NCI-H524 (cell line): ENCODE results near the gene MPPED2.
A peak's percentile ranks its signal among the peaks of the same experiment; 100 is the strongest.

Experiments used
- DNase-seq, 2 experiments: peaks; one replicate each; lab custom pipeline; 2025; lab: John Stamatoyannopoulos, UW

The MPPED2 gene

GRCh38 chr11:30487200-30487898, 98.8 kb downstream of the MPPED2 start:
- DNase-seq = no peak

- no peak for DNase-seq
Observed at GRCh38 chr11:30485756-30486155, 100.4 kb downstream of the MPPED2 start.

- DNase-seq = no peak
Observed at GRCh38 chr11:30485222-30485621, 100.9 kb downstream of the MPPED2 start.

- no peak for DNase-seq
Observed at GRCh38 chr11:30483056-30483455, 103.1 kb downstream of the MPPED2 start.

- DNase-seq = no peak
Observed at GRCh38 chr11:30481796-30482195, 104.4 kb downstream of the MPPED2 start.

- peak in 1 of 2 experiments; percentile 32 for DNase-seq
Observed at GRCh38 chr11:30481330-30481729, 104.8 kb downstream of the MPPED2 start.

- DNase-seq = no peak
Observed at GRCh38 chr11:30479899-30480298, 106.3 kb downstream of the MPPED2 start.

GRCh38 chr11:30478923-30479322, 107.2 kb downstream of the MPPED2 start:
- DNase-seq = no peak

- no peak for DNase-seq
Observed at GRCh38 chr11:30477061-30477460, 109.1 kb downstream of the MPPED2 start.

- DNase-seq = no peak
Observed at GRCh38 chr11:30474151-30474954, 111.8 kb downstream of the MPPED2 start.

- DNase-seq = no peak
Observed at GRCh38 chr11:30471244-30471643, 114.9 kb downstream of the MPPED2 start.

GRCh38 chr11:30468881-30469280, 117.3 kb downstream of the MPPED2 start:
- no peak for DNase-seq

- no peak for DNase-seq
Observed at GRCh38 chr11:30467176-30467575, 119.0 kb downstream of the MPPED2 start.

GRCh38 chr11:30465623-30466022, 120.5 kb downstream of the MPPED2 start:
- DNase-seq = no peak

- DNase-seq = no peak
Observed at GRCh38 chr11:30465192-30465591, 121.0 kb downstream of the MPPED2 start.

- DNase-seq = no peak
Observed at GRCh38 chr11:30463266-30463665, 122.9 kb downstream of the MPPED2 start.

GRCh38 chr11:30462421-30462820, 123.7 kb downstream of the MPPED2 start:
- DNase-seq = no peak

- no peak for DNase-seq
Observed at GRCh38 chr11:30459821-30460220, 126.3 kb downstream of the MPPED2 start.

- no peak for DNase-seq
Observed at GRCh38 chr11:30459306-30459705, 126.8 kb downstream of the MPPED2 start.

GRCh38 chr11:30458541-30458940, 127.6 kb downstream of the MPPED2 start:
- DNase-seq = no peak

- no peak for DNase-seq
Observed at GRCh38 chr11:30457087-30457486, 129.1 kb downstream of the MPPED2 start.

- no peak for DNase-seq
Observed at GRCh38 chr11:30455025-30455424, 131.1 kb downstream of the MPPED2 start.

GRCh38 chr11:30454541-30454940, 131.6 kb downstream of the MPPED2 start:
- DNase-seq = no peak
